Kidney tubule cell (primary cell): ENCODE results near the gene DTX3L.

Source experiments
- DNase-seq: peaks from one replicate; pipeline ENCODE4 v3.0.0-alpha.2; 2018; ENCODE audit warnings: low spot score

Gene DTX3L

DNA sequence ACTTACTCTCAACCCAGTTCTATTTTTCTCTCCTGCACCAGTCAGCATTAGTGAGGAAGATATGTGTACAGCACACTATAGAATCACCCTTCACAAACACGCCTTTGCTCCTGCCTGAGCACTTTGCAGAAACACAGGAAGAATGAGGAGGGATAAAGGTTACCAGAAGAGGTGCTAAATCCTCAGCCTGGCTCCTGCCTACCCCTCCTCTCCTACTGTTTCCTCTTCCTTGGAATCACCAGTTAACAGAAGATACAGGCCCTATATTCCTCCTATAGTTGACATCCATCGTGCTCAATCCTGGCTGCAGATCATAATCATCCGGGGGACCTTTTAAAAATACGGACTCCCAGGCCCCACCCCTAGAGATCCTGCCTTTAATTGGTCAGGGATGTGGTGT is 42.2 kb downstream of the DTX3L start:
- no peak for DNase-seq

DNA sequence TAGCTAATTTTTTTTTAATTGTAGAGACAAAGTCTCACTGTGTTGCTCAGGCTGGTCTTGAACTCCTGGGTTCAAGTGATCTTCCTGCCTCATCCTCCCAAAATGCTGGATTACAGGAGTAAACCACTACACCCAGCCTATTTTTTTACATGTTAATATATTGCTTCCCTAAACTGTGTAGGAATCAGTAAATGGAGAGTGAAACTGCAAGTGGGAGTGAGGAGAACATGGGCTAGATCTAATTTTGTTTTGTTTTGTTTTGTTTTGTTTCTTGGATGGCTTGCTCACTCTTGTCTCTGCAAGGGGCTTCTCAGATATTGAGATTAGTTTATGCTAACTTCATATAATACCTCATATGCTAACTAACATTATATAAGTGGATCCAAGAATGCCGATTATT is 44.8 kb downstream of the DTX3L start:
- DNase-seq, result no peak

DNA sequence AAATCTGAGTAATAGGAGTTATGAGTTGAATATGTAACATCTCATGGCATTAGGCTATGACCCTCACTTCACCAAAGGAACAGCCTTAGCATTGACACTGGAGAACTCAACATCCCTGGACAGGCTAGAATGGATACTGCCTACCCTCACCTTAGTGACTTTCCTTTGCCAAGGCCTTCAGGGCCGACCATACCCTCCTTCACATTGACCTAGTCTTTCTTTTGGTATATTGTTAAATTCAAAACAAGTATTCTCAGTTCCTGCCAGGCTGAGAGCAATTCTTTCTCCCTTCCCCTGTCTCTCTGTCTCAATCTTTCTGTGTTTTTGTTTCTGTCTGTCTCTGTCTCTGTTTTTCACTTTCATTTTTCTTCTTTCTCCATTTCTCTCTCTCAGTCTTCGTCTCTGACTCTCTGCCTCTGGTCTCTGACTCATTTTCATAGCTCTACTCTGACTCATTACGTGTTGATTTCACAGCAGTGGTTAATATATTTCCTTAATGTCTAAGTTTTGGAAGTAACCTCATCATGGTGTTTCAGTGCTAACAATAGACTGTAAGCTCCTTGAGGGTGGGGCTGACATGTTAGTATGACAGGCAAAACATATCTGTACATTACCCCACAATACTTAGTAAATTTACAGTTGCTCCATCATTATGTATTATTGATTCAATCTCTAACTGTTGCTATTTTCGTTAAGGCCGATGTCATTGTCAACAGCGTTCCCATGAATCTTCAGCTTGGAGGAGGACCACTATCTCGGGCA is 45.8 kb downstream of the DTX3L start:
- peak; percentile 90 for DNase-seq

GRCh38 chr3:122612696-122613095 is 48.6 kb downstream of the DTX3L start:
- DNase-seq, result no peak

GRCh38 chr3:122615303-122615702 is 51.2 kb downstream of the DTX3L start:
- DNase-seq, result no peak

- no peak for DNase-seq
Measured at GRCh38 chr3:122618614-122619013, 54.5 kb downstream of the DTX3L start.

DNA sequence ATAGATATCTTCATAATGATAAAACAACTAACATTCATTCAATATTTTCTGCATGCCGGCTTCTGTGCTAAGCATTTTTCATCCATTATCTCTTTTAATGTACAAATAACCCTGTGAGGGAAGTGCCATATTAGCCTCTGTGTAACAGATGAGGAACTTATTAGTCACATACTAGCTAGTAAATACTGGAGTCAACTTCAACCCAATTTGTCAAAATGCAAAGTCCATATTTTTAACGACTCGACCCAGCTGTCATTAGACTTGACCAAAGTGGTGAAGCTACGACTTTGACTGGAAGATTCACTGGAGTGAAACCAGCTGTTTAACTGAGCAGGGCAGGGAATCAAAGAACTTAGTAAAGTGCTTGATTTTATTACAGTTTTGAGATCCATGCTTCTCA is 54.9 kb downstream of the DTX3L start:
- DNase-seq, result no peak

DNA sequence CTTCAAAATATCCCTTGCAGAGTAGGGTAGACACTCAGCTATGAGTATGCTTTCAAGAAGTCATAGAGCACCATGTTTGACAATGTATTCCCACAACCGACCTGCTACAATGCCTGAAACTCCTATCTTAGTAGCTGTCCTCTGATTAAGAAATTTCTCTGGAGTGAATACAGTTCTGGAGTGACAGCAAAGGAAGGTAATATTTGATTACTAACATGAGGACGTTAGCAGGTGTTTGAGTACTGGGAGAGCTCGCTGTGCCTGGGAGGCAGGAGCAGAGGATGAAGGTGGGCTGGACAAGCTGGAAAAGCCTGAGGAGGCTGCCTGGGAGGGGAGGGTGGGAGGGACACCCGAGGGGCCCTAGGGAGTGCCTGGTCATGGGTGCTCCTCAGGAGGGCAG is 56.3 kb downstream of the DTX3L start:
- no peak for DNase-seq

DNA sequence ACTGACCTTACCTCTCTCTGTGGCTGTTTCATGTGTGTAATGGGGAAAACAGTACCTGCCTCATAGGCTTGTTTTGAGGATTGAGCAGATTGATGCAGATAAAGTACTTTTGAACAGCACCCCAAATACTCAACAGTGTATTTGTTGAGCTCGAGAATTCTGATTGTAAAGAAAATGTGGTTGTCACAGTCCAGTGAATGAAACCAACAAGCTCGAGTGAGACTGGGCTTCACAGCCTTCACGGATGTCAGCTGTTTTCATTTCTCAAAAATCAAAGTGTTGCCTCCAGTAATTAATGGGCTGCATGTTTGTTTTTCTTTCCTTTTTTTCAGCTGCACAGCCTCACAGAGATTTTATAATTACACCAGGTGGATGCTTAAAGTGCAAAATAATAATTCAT is 57.0 kb downstream of the DTX3L start:
- no peak for DNase-seq

DNA sequence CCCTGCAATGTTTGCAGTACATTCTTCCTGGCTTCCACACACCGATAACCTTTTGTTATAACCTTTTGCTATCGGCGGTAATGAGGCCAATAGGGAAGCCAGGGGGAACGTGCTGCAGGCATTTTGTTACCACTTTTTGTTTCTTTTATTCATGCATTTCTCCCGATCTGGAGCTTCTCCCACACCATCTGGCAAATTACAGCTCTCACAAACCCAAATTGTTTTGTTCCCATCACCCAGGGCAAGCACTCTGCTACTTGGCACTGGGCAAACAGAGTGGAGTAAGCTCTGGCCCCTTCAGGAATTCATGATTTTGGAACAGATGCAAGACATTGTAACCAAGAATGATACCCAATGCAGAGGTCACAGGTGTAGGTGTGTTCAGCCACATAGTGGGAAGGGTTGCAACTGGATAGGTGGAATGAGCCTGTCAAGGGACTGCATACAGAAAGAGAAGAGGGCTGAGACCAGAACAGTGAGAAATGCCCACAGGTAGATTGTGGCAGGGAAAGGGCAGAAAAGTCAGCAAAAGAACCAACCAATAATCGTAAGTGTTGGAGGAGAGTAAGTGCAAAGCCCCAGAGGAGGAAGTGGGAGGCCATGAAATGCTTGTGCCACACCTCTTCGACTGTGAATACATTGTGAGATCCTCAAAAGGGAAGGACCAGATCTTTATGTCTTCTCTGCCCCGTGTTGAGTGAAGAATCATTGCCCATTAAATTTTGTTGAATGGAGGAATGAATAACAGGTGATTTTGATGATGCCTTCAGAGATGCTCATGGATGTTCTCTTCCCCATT is 59.1 kb downstream of the DTX3L start:
- no peak for DNase-seq
